Femur (tissue), 1 donor: ENCODE data around the gene PCBP3.
"Not testable (repeated sequence)": the region's sequence is repeated elsewhere in the genome, so short reads cannot be mapped to it uniquely, and the experiment has no call there.

ENCODE experiments used
- DNase-seq: peaks from one replicate; pipeline ENCODE4 v3.0.0-alpha.2; 2017

The PCBP3 gene

GRCh38 chr21:45613881-45614280 lies 29.6 kb upstream of the PCBP3 start:
- DNase-seq: no peak

DNA sequence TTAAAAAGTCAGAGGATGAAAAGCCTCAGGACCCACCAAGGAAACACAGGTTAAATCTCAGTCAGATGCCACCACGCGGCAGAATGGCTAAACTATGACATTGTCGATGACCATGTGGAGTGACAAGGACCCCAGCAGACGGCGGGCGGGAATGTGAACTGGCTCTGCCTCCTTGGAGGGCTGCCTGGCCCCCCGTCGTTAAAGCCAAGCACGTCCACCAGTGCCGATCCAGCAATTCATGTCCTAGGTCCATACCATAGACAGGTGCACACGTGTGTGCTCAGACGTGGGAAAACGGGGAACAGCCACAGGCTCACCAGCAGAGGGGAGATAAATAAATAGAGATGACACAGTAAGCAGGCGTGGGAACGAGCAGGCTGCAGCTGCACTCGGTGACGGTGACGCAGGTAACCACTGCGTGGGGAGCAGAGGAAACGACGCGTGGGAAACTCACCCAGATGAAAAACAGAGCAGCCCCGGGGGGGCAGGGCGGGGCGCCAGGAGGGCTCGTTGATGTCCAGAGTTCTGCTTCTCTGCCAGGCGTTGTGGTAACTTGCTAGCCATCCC lies 28.3 kb upstream of the PCBP3 start:
- no peak for DNase-seq

DNA sequence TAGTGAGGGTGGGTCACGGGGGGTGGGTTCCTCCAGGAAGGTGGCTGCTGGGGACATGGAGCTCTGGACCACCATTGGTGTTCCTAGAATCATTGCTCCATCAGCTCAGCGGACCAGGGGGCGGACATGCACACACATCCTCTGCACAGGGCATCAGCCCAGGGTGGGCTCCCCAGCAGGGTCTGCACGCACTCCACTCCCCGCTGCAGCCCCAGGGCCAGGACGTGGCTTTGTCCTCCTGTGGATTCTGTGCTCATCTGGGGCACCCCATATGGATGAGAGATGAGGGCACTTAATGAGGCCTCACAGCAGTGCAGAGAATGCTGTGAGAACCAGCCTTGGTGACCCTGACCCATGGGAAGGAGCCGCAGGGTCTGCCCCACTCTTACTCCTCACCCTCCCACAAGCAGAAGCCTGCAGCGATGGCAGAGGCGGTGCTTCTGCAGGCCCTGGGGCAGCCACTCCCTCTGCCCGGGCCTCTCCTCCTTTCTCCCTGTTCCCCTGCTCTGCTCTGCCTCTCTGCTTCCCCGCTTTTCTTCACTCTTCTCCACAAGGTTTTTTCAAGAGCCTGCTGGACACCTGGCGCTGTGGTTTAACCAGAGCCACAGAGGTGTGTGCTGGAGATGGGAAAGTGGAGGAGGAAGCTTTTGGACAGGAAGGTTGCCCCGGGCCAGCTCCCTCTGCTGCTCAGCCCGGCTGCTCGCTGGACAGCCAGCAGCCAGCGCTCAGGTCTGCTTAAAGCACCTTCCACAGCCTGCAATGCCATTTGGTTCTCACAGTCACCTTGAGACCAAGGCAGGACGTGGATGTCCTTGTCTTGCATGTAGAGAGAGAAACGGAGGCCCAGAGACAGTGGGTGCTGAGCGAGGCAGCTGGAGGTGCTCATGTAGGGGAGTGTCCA lies 26.3 kb upstream of the PCBP3 start:
- no peak for DNase-seq

GRCh38 chr21:45618287-45618686 lies 25.2 kb upstream of the PCBP3 start:
- no peak for DNase-seq

DNA sequence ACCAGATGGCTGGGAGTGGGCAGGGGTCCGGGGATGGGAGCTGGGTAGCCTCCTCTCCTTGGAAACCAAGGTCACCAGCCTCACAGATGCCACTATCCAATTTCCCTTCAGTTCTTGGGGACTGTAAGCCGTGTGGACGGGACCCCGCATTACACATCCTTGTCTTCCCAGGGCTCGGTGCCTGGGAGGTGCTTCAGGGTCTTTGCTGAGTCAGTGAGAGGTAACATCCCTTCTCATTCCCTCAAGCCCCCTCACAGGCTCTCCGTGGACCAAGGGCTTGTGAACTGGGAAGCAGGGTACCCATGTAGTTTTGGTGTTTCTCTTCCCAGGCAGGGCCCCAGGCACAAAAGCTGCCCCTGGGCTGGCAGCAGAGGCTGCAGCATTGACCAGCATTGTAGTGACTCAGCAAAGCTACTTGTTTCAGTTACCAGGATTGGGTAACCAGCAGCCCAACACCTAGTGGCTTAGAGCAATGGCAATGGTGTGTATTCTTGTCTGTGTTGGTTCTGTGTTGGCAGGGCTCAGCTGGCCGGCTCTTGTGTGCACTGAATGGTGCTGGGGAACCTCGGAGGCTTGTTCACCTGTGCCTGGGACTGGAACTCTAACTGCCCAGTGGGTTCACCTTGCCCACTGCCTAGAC lies 24.6 kb upstream of the PCBP3 start:
- no peak for DNase-seq

GRCh38 chr21:45620201-45620923 lies 23.2 kb upstream of the PCBP3 start:
- no peak for DNase-seq

DNA sequence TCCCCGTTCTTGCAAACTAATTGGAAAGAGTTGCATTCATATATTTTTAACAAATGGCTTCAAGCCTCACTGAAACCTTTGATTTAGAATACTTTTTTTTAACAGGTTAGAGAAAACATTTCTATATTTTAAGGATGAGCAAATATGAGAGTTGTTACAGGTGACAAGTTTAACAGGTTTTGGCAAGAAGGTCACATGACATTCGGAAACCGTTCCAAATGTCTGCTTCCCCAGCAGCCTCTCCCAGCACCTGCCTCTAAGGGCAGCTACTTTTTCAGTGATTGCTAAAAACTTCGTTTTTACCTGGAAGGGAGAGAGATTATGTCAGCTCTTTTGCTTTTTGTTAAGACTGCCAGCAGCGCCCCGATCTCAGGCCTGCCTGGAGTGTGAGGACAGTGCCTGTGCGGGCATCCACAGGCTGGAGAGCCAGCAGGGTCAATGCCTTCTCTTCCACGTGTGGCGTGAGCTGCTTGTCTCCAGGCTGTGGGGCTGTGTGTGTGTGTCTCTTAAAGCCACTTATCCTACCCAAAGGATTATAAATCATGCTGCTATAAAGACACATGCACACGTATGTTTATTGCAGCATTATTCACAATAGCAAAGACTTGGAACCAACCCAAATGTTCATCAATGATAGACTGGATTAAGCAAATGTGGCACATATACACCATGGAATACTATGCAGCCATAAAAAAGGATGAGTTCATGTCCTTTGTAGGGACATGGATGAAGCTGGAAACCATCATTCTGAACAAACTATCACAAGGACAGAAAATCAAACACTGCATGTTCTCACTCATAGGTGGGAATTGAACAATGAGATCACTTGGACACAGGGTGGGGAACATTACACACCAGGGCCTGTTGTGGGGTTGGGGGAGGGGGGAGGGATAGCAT lies 21.8 kb upstream of the PCBP3 start:
- not testable (repeated sequence) for DNase-seq

DNA sequence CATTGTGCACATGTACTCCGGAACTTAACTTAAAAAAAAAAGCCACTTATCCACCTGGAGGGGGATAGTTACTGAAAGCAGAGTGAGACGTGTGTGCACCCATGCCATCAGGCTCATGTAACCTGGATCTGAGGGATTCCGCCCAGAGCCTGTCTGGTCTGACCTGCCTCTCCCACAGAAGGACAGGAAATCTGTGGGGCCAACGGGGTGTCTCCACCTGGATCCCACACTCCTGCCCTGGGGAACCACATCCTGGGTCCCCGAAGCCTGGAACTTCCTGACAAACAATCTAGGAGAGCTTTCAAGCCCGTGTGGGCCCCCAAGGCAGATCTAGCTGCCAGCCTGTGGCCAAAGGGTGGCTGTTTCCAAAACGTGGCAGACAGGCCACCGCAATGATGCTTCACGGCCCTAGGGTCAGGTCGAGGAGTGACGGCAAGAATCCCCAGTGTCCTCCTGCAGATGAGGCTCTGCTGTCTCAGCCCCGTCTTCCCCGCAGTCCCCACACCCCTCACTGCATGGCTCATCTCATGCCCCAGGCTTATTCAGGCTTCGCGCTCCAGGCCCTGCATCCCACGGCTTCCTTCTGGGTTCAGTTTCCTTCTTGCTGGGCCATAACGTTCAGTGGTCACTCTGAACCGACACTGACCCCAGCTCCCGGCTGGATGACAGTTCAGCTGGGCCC lies 21.0 kb upstream of the PCBP3 start:
- no peak for DNase-seq

DNA sequence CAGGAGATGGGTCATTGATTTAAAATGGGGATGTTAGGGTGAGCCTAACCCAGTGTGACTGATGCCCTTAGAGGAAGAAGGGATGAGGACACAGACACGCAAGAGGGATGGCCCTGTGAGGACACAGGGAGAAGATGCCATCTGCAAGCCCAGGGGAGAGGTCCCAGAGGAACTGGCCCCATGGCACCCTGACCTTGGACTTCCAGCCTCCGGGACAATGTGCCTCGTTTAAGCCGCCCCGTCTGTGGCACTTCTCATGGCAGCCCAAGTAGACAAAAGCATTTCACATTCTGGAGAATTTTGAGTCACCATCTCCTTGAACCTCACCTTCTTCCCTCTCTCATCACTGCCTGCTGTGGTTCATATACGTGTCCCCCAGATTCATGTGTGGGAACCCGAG lies 20.1 kb upstream of the PCBP3 start:
- DNase-seq: no peak

- not testable (repeated sequence) for DNase-seq
Measured at GRCh38 chr21:45626127-45626526, 17.4 kb upstream of the PCBP3 start.

DNA sequence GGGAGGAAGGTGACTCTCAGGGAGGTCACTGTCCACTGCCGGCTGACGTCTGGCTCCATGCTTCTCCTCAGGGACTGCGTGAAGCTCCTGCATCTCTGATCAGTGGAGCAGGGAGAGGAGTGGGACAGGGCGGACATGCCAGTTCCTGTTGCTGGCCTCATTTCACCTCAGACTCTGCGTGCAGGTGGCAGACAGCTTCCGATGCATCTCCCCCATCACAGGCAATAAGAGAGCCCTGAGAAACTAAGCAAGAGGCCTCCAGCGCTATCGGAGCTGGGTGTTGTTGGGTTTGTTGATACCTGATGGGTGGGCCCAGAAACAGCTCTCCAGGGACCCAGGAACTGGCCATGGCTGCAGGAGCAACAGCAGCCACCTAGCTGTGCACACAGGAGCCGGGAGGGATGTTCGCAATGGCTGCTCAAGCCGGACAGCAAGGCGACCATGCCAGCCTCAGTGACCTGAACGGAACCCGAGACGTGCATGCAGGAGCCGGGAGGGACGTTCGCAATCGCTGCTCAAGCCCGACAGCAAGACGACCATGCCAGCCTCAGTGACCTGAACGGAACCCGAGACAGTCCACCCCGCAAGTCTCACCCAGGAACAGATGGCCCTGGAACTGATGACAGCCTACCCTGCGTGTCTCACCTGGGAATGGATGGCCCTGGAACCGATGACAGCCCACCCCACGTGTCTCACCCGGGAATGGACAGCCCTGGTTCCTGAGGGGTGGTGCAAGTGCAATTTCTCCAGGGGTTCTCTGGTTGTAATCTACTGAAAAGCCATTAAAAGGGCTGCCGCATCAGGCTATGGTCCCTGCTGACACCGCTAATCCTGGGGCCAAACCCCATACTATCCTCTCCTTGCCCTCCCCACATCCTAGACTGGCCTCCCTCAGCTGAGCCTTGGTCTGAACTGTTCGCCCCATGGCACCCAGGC lies 14.2 kb upstream of the PCBP3 start:
- no peak for DNase-seq

GRCh38 chr21:45630066-45630694 lies 13.3 kb upstream of the PCBP3 start:
- no peak for DNase-seq

- no peak for DNase-seq
Measured at GRCh38 chr21:45630876-45631275, 12.6 kb upstream of the PCBP3 start.

DNA sequence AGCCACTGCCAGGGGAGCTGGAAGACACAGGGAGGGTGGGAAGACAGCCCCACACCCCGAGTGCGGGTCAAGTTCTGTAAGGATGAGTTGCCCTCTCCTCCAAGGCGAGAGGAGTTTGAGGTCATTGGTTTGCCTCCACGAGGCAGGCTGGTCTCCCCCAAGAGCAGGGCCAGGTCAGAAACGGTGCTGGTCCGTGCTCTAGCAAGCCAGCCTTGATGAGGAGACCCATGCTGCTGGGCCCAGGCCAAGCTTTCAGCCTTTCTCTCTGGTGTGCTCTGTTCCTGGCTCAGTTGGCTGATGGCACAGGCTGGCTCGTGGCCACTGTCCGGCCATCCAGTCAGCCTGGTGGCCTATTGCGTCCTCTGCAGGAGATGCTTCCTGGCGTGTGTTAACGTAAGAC lies 12.0 kb upstream of the PCBP3 start:
- no peak for DNase-seq

DNA sequence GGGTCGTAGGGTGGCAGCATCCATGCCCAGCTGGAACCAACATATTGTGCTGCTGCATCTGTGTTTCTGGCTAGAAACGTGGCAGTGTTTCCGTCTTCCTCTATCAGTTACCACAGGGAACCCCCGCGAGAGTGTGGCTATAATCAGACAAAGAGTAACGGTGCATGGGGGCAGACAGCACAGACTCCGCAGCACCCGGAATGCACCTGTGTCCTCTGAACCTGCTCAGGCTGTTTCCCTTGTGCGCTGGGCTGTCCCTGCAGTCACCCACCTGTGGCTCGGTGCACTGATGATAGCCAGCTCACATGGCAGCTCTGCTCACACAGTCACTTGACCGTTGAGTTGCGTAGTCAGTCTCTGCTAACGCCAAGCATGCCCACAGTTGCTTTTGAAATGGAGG lies 11.4 kb upstream of the PCBP3 start:
- no peak for DNase-seq

GRCh38 chr21:45632637-45633251 lies 10.8 kb upstream of the PCBP3 start:
- no peak for DNase-seq

GRCh38 chr21:45634511-45635183 lies 8.9 kb upstream of the PCBP3 start:
- no peak for DNase-seq

GRCh38 chr21:45635271-45636151 lies 8.0 kb upstream of the PCBP3 start:
- DNase-seq: no peak
